Transverse colon (tissue), 3 donors: ENCODE data around the gene NTN3.

Source experiments
- POLR2A ChIP-seq: fragments of 450-650 bp; IDR thresholded peaks from one replicate; pipeline ENCODE4 v1.6.1; 2016; ENCODE audit warnings: antibody characterized with exemption, mild to moderate bottlenecking, moderate library complexity
- TF ChIP-seq, protein P1 (sequence below), 5 experiments: fragments of 200-600 bp in 3 of 5; fragments of 450-650 bp in 2 of 5; sonication (generic) in 3 of 5; IDR thresholded peaks; 1 replicate in 2 of 5; 2 replicates in 3 of 5; pipeline ENCODE4 v1.5.1; 2016 to 2017; ENCODE audit warnings: antibody characterized with exemption in 5 of 5, inconsistent platforms in 3 of 5, mild to moderate bottlenecking in 2 of 5, moderate library complexity in 1 of 5

DNA sequence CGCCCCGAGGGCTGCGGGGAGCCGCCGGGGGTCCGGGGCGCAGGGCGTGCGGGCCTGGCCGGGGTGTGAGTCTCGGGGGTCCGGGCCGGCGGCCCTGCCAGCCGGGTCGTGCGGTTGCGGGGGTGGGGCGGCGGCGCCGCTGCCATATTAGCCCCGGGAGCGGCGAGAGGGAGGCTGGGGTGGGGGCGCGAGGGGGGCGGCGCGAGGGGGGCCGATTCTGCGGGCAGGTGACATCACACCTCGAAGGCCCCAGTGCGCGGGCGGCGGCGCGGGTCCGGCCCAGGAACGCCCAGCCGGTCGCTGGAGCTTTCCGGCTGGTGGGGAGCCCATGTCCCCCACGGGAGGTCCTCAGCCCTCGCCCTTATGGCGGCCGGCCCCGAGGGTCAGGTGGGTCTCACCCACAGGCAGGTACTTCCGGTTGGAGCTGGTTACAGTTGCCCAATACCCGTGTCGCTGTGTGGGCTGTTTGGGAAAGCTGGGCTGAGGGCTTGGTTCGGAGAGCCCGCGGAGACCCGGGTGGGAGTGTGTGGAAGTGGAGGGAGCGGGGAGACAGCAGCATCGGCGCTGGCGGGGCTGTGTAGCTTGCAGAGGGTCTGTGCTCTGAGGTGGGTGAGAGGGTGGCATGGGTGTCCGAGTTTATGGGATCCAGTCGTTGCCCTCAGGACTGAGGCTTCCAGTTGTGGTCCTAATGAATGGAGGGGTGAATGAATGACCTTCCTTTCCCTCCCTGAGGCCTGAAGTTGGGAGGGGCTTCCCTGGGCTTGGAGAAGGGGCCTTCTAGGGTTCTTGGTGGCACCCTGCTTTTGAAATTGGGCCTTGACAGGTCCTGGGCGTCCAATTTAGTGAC, 43.5 kb downstream of the NTN3 start:
- TF ChIP-seq, protein P1, sequence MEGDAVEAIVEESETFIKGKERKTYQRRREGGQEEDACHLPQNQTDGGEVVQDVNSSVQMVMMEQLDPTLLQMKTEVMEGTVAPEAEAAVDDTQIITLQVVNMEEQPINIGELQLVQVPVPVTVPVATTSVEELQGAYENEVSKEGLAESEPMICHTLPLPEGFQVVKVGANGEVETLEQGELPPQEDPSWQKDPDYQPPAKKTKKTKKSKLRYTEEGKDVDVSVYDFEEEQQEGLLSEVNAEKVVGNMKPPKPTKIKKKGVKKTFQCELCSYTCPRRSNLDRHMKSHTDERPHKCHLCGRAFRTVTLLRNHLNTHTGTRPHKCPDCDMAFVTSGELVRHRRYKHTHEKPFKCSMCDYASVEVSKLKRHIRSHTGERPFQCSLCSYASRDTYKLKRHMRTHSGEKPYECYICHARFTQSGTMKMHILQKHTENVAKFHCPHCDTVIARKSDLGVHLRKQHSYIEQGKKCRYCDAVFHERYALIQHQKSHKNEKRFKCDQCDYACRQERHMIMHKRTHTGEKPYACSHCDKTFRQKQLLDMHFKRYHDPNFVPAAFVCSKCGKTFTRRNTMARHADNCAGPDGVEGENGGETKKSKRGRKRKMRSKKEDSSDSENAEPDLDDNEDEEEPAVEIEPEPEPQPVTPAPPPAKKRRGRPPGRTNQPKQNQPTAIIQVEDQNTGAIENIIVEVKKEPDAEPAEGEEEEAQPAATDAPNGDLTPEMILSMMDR (IDR thresholded peaks at IDR 0.05) = no peak
- no peak for TF ChIP-seq POLR2A
